ENCODE results near the gene SAPCD2. TPM values are rescaled to one million over a fixed set of nuclear protein-coding genes. Genes with fewer than 3 reads are reported as not detected.

Gene SAPCD2
- total RNA-seq, 1 experiment from 2014 or later, result 18.4 TPM

DNA sequence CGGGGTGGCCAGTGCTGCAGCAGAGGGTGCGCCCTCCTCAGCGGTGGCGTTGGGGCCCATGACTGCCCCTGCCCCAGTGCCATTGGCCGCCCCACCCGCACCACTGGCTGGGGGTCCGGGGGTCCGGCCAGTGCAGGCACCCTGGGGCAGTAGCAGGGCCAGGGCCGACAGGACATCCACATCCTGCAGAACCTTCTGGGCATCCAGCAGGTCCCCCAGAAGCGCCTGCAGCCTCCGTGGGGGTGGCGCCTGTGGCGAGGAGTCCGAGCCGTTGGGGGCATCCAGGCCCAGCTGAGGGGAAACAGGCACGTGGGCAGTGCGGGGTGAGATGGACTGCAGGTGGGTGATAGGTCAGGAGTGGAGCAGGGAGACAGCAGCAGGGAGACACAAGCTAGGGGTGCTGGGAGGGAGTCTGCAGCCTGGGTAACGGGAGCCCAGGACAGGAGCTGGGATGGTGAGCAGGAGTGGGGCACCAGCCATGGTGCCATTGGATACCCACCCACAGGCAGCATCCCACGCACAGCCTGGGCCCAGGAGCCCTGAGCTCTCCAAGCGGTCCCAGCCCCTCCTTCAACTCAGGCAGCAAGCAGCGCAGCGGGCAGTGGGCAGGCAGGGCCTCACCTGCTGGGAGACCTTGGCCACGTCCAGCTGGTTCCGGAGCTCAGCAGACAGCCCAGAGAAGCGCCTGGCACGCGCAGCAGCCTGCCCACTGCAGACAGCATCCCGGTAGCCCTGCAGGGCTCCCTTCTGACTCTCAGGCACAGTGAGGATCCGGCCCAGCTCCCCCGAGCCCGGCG lies 49.4 kb downstream of the SAPCD2 start:
- ATAC-seq (no peak), DNase-seq (ENCODE audit: low read depth, low spot score) (no peak)
- peaks cover 13% of the 10 kb centered on the region for H3K4me1 ChIP-seq (ENCODE audit: control insufficient read depth, insufficient read depth, low read length)
- H3K36me3 ChIP-seq (ENCODE audit: control insufficient read depth, insufficient read depth, low read length), result no peaks in the 10 kb centered on the region
- in situ Hi-C loops (cut with HindIII; ENCODE audit: low pct_unique_long_range_greater_than_20kb, low sequenced_read_pairs) (no loop called here), intact Hi-C loops (cut with micrococcal nuclease; ENCODE audit: unreplicated experiment) (no loop called here)
- ChIA-PET POLR2A (no interaction called here), CTCF (no interaction called here)
- no peak overlapping the region for H3K4me3 ChIP-seq (ENCODE audit: low read depth in 2 of 2, low read length in 2 of 2)
- no peak for TF ChIP-seq SIN3A (IDR thresholded peaks at IDR 0.05; ENCODE audit: borderline replicate concordance, insufficient read depth, low read depth, low read length)
- TF ChIP-seq, protein P1, sequence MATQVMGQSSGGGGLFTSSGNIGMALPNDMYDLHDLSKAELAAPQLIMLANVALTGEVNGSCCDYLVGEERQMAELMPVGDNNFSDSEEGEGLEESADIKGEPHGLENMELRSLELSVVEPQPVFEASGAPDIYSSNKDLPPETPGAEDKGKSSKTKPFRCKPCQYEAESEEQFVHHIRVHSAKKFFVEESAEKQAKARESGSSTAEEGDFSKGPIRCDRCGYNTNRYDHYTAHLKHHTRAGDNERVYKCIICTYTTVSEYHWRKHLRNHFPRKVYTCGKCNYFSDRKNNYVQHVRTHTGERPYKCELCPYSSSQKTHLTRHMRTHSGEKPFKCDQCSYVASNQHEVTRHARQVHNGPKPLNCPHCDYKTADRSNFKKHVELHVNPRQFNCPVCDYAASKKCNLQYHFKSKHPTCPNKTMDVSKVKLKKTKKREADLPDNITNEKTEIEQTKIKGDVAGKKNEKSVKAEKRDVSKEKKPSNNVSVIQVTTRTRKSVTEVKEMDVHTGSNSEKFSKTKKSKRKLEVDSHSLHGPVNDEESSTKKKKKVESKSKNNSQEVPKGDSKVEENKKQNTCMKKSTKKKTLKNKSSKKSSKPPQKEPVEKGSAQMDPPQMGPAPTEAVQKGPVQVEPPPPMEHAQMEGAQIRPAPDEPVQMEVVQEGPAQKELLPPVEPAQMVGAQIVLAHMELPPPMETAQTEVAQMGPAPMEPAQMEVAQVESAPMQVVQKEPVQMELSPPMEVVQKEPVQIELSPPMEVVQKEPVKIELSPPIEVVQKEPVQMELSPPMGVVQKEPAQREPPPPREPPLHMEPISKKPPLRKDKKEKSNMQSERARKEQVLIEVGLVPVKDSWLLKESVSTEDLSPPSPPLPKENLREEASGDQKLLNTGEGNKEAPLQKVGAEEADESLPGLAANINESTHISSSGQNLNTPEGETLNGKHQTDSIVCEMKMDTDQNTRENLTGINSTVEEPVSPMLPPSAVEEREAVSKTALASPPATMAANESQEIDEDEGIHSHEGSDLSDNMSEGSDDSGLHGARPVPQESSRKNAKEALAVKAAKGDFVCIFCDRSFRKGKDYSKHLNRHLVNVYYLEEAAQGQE (IDR thresholded peaks at IDR 0.05; ENCODE audit: insufficient read depth in 1 of 2, low read depth in 2 of 2, low read length in 1 of 2), result no peak
- TF ChIP-seq POLR2AphosphoS5 (IDR thresholded peaks at IDR 0.05; ENCODE audit: low read depth, low read length), result no peak
- no peak for TF ChIP-seq TCF7L2 (IDR thresholded peaks at IDR 0.05; ENCODE audit: low read depth, low read length)
- TF ChIP-seq, protein P2, sequence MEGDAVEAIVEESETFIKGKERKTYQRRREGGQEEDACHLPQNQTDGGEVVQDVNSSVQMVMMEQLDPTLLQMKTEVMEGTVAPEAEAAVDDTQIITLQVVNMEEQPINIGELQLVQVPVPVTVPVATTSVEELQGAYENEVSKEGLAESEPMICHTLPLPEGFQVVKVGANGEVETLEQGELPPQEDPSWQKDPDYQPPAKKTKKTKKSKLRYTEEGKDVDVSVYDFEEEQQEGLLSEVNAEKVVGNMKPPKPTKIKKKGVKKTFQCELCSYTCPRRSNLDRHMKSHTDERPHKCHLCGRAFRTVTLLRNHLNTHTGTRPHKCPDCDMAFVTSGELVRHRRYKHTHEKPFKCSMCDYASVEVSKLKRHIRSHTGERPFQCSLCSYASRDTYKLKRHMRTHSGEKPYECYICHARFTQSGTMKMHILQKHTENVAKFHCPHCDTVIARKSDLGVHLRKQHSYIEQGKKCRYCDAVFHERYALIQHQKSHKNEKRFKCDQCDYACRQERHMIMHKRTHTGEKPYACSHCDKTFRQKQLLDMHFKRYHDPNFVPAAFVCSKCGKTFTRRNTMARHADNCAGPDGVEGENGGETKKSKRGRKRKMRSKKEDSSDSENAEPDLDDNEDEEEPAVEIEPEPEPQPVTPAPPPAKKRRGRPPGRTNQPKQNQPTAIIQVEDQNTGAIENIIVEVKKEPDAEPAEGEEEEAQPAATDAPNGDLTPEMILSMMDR (IDR thresholded peaks at IDR 0.05), result no peak
- no peaks in the 10 kb centered on the region for H3K9me3 ChIP-seq (ENCODE audit: control insufficient read depth, insufficient read depth, low read depth, low read length)
- H3K27me3 ChIP-seq (ENCODE audit: control insufficient read depth, insufficient read depth, low read length), result no peaks in the 10 kb centered on the region
- BruUV-seq (replicated peaks), result no TSS peak
- H3K27ac ChIP-seq (ENCODE audit: low read length), result no peak overlapping the region

- DNase-seq (ENCODE audit: low read depth, low spot score) (no peak), ATAC-seq (no peak)
- H3K27me3 ChIP-seq (ENCODE audit: control insufficient read depth, insufficient read depth, low read length), result no peaks in the 10 kb centered on the region
- peaks cover 6% of the 10 kb centered on the region for H3K4me1 ChIP-seq (ENCODE audit: control insufficient read depth, insufficient read depth, low read length)
- CTCF ChIA-PET, result no interaction called here
- in situ Hi-C loops (cut with HindIII; ENCODE audit: low pct_unique_long_range_greater_than_20kb, low sequenced_read_pairs) (no loop called here), intact Hi-C loops (cut with micrococcal nuclease; ENCODE audit: unreplicated experiment) (no loop called here)
- no peaks in the 10 kb centered on the region for H3K9me3 ChIP-seq (ENCODE audit: control insufficient read depth, insufficient read depth, low read depth, low read length)
- no peak overlapping the region for H3K4me3 ChIP-seq (ENCODE audit: low read depth in 2 of 2, low read length in 2 of 2)
- POLR2A ChIA-PET, result interaction anchor here (0.7 kb wide), 1 partner anchor 36 kb away, joined by 8 read pairs; no protein-coding TSS in a partner anchor
- BruUV-seq (replicated peaks), result no TSS peak
- no peaks in the 10 kb centered on the region for H3K36me3 ChIP-seq (ENCODE audit: control insufficient read depth, insufficient read depth, low read length)
- TF ChIP-seq, protein P2 (IDR thresholded peaks at IDR 0.05), result no peak
- TF ChIP-seq, protein P1 (IDR thresholded peaks at IDR 0.05; ENCODE audit: insufficient read depth in 1 of 2, low read depth in 2 of 2, low read length in 1 of 2), result no peak
- H3K27ac ChIP-seq (ENCODE audit: low read length), result no peak overlapping the region
These were observed 50.3 kb downstream of the SAPCD2 start for GRCh38 chr9:137019891-137020683.
